Calu3 (cell line): ENCODE data around the gene FAM135A. TPM values are rescaled to one million over a fixed set of nuclear protein-coding genes. Genes with fewer than 3 reads are reported as not detected.
"Not testable (repeated sequence)": the region's sequence is repeated elsewhere in the genome, so short reads cannot be mapped to it uniquely, and the experiment has no call there.

Experiments
- BruUV-seq: library from RNA; stranded (reverse); fragments of 400-500 nt; replicated peaks from 2 replicates; lab custom pipeline; 2021; lab: Mats Ljungman, UMichigan
- CTCF ChIA-PET: fragments of 300-600 bp; sonication (Branson Sonifier 250); formaldehyde crosslinking; loops from one replicate; lab custom pipeline; 2022; ENCODE audit warnings: antibody characterized with exemption; lab: Charles Lee
- DNase-seq: peaks from one replicate; pipeline ENCODE4 v3.0.0; 2022
- H3K27ac Mint-ChIP-seq: one replicate; pipeline ENCODE4 v1.8.0; 2022; ENCODE audit warnings: mixed read lengths; ENCODE audit not compliant: unreplicated experiment
- H3K27me3 Mint-ChIP-seq: one replicate; pipeline ENCODE4 v1.8.0; 2022; ENCODE audit warnings: mixed read lengths; ENCODE audit not compliant: unreplicated experiment
- H3K36me3 Mint-ChIP-seq: one replicate; pipeline ENCODE4 v1.8.0; 2022; ENCODE audit warnings: mild to moderate bottlenecking, moderate library complexity, mixed read lengths; ENCODE audit not compliant: insufficient read depth, unreplicated experiment
- H3K4me1 Mint-ChIP-seq: one replicate; pipeline ENCODE4 v1.8.0; 2022; ENCODE audit warnings: mild to moderate bottlenecking, low read depth, mixed read lengths; ENCODE audit not compliant: unreplicated experiment
- H3K4me3 Mint-ChIP-seq: one replicate; pipeline ENCODE4 v1.8.0; 2022; ENCODE audit warnings: mild to moderate bottlenecking, low read depth, moderate library complexity, mixed read lengths; ENCODE audit not compliant: unreplicated experiment
- H3K9me3 Mint-ChIP-seq: one replicate; pipeline ENCODE4 v1.8.0; 2022; ENCODE audit warnings: low read depth, mixed read lengths; ENCODE audit not compliant: unreplicated experiment
- CTCF ChIP-seq: fragments of 200-600 bp; IDR thresholded peaks from one replicate; pipeline ENCODE4 v1.8.0; 2022; ENCODE audit warnings: antibody characterized with exemption; ENCODE audit not compliant: unreplicated experiment
- intact Hi-C: fragments of 100-400 bp; cut with micrococcal nuclease; formaldehyde crosslinking; loops from one replicate; pipeline ENCODE4 v1.10.0; 2022; ENCODE audit not compliant: unreplicated experiment
- total RNA-seq: library from RNA; stranded (reverse); gene quantifications from 2 replicates; pipeline ENCODE4 v1.2.3, GENCODE V29; 2022

FAM135A gene
- total RNA-seq, 1 experiment from 2014 or later = 89.2 TPM

- Mint-ChIP-seq H3K9me3 (no peaks in the 10 kb centered on the region), H3K4me3 (no peak overlapping the region), H3K27me3 (no peaks in the 10 kb centered on the region), H3K36me3 (peaks cover 23% of the 10 kb centered on the region), H3K4me1 (no peaks in the 10 kb centered on the region), H3K27ac (no peak overlapping the region)
- CTCF ChIA-PET = no interaction called here
- TF ChIP-seq CTCF = no peak
- intact Hi-C loops = no loop called here
- DNase-seq = no peak
- BruUV-seq = no TSS peak
These were observed 76.1 kb downstream of the FAM135A start for GRCh38 chr6:70489364-70489763.

- Mint-ChIP-seq H3K9me3 (peaks cover 3% of the 10 kb centered on the region), H3K4me3 (no peak overlapping the region), H3K27me3 (no peaks in the 10 kb centered on the region), H3K4me1 (peaks cover 11% of the 10 kb centered on the region), H3K27ac (no peak overlapping the region), H3K36me3 (peaks cover 15% of the 10 kb centered on the region)
- no TSS peak for BruUV-seq
- no peak for TF ChIP-seq CTCF
- DNase-seq = no peak
- CTCF ChIA-PET = interaction anchor here (0.7 kb wide), 1 partner anchor 274 kb away, joined by 3 read pairs; no protein-coding TSS in a partner anchor
- intact Hi-C loops = no loop called here
These were observed 81.5 kb downstream of the FAM135A start for GRCh38 chr6:70494833-70495232.

- intact Hi-C loops, H3K4me3 Mint-ChIP-seq, BruUV-seq, H3K27me3 Mint-ChIP-seq, DNase-seq, H3K9me3 Mint-ChIP-seq, CTCF ChIA-PET, H3K27ac Mint-ChIP-seq: not testable (repeated sequence)
- H3K4me1 Mint-ChIP-seq = peaks cover 17% of the 10 kb centered on the region
- peaks cover 19% of the 10 kb centered on the region for H3K36me3 Mint-ChIP-seq
These were observed 82.5 kb downstream of the FAM135A start for GRCh38 chr6:70495790-70496189.

- TF ChIP-seq CTCF = no peak
- intact Hi-C loops = loop anchor here (10.0 kb wide), 1 partner anchor 188 kb away; no protein-coding TSS in a partner anchor
- Mint-ChIP-seq H3K4me1 (peaks cover 26% of the 10 kb centered on the region), H3K27me3 (no peaks in the 10 kb centered on the region), H3K4me3 (no peak overlapping the region), H3K27ac (no peak overlapping the region), H3K9me3 (peaks cover 6% of the 10 kb centered on the region), H3K36me3 (peaks cover 43% of the 10 kb centered on the region)
- no TSS peak for BruUV-seq
- CTCF ChIA-PET = no interaction called here
- no peak for DNase-seq
These were observed 89.2 kb downstream of the FAM135A start for GRCh38 chr6:70502484-70502883.

- no peak for TF ChIP-seq CTCF
- Mint-ChIP-seq H3K27me3 (no peaks in the 10 kb centered on the region), H3K4me1 (peaks cover 24% of the 10 kb centered on the region), H3K9me3 (peaks cover 6% of the 10 kb centered on the region), H3K36me3 (peaks cover 43% of the 10 kb centered on the region), H3K4me3 (no peak overlapping the region), H3K27ac (no peak overlapping the region)
- CTCF ChIA-PET = interaction anchor here (0.6 to 0.7 kb wide), 2 partner anchors 9 to 226 kb away, joined by 3 to 5 read pairs; no protein-coding TSS in a partner anchor
- intact Hi-C loops = loop anchor here (10.0 kb wide), 1 partner anchor 189 kb away; no protein-coding TSS in a partner anchor
- no peak for DNase-seq
- no TSS peak for BruUV-seq
These were observed 90.6 kb downstream of the FAM135A start for GRCh38 chr6:70503813-70504465.
